Mammary epithelial cell (primary cell): ENCODE data around the gene ELMOD3.

ENCODE experiments used
- CTCF ChIP-seq, 2 donors: IDR thresholded peaks in 1 of 2; conservative IDR thresholded peaks in 1 of 2; 2 replicates each; pipeline ENCODE4 v1.5.1; 2011 to 2012; ENCODE audit warnings: inconsistent platforms in 2 of 2, low read length in 2 of 2, mild to moderate bottlenecking in 2 of 2, control low read depth in 1 of 2, low read depth in 1 of 2; ENCODE audit not compliant: insufficient read depth in 1 of 2; ENCODE audit errors: extremely low read depth in 1 of 2
- EZH2 ChIP-seq: IDR thresholded peaks from 2 replicates; pipeline ENCODE4 v1.6.1; 2012; ENCODE audit warnings: low read length, inconsistent platforms, borderline replicate concordance

- TF ChIP-seq CTCF (conservative IDR thresholded peaks at IDR 0.05 in 1 of 2, IDR thresholded peaks at IDR 0.05 in 1 of 2; ENCODE audit: extremely low read depth in 1 of 2, insufficient read depth in 1 of 2, low read depth in 1 of 2, low read length in 2 of 2) (no peak), EZH2 (no peak)
These were observed 84.5 kb downstream of the ELMOD3 start for GRCh38 chr2:85439025-85439472.
